GM12873 (cell line): Measurements from ENCODE around the gene UNC80.

Experiments used
- CTCF ChIP-seq: IDR thresholded peaks from 2 replicates; pipeline ENCODE4 v1.5.1; 2012; ENCODE audit warnings: low read depth, mild to moderate bottlenecking, moderate library complexity, low read length, control low read depth; ENCODE audit not compliant: insufficient read depth; ENCODE audit errors: missing control alignments

UNC80 gene

GRCh38 chr2:209984291-209984690 is 212.7 kb downstream of the UNC80 start:
- no peak for TF ChIP-seq CTCF

GRCh38 chr2:209985874-209986273 is 214.2 kb downstream of the UNC80 start:
- no peak for TF ChIP-seq CTCF

GRCh38 chr2:209986415-209986814 is 214.8 kb downstream of the UNC80 start:
- no peak for TF ChIP-seq CTCF

GRCh38 chr2:209988010-209988409 is 216.4 kb downstream of the UNC80 start:
- no peak for TF ChIP-seq CTCF

GRCh38 chr2:209990838-209991237 is 219.2 kb downstream of the UNC80 start:
- no peak for TF ChIP-seq CTCF

GRCh38 chr2:209993968-209994367 is 222.3 kb downstream of the UNC80 start:
- TF ChIP-seq CTCF = no peak

- TF ChIP-seq CTCF = no peak
Observed at GRCh38 chr2:209998596-209998995, 227.0 kb downstream of the UNC80 start.
